ENCODE data around the gene ERVK3-1. TPM values are rescaled to one million over a fixed set of nuclear protein-coding genes. Genes with fewer than 3 reads are reported as not detected.
A peak's percentile ranks its signal among the peaks of the same experiment; 100 is the strongest.

The ERVK3-1 gene
- total and polyA plus RNA-seq, 8 donors = 25.4 to 52.5 (median 48.1) TPM

DNA sequence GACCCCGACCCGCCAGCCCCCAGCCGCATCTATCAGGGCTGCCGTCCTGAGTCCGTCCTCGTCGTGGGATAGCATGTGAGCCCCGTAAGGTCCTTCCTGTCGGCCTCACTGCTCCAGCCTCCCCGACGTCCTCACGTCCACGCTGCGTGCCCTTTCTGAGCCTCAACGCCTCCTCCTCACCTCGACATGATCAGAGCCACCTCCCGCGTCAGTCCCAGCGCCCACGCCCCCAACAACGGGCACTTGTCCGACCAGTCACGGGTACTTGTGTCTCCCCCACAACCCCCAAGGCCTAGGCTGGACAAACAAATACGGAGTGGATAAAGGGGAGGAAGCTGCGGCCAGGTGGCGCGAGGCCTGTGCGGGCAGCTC lies 56.7 kb downstream of the ERVK3-1 start:
- Histone ChIP-seq H3K4me1 (peaks cover 4 to 25% of the 10 kb centered on the region in 2 donors), H3K27me3 (peaks cover 6 to 11% of the 10 kb centered on the region in 2 donors), H3K9me3 (no peaks in the 10 kb centered on the region), H3K27ac (peak overlapping the region; percentile 93 to 94), H3K4me3 (peak overlapping the region; percentile 70 to 72), H3K36me3 (no peaks in the 10 kb centered on the region)
- intact Hi-C loops (cut with DNase I) = no loop called here
- DNase-seq (peak in 3 of 4 donors; percentile 55 to 84 (median 56)), ATAC-seq (peak; percentile 23)
- TF ChIP-seq, protein P1, sequence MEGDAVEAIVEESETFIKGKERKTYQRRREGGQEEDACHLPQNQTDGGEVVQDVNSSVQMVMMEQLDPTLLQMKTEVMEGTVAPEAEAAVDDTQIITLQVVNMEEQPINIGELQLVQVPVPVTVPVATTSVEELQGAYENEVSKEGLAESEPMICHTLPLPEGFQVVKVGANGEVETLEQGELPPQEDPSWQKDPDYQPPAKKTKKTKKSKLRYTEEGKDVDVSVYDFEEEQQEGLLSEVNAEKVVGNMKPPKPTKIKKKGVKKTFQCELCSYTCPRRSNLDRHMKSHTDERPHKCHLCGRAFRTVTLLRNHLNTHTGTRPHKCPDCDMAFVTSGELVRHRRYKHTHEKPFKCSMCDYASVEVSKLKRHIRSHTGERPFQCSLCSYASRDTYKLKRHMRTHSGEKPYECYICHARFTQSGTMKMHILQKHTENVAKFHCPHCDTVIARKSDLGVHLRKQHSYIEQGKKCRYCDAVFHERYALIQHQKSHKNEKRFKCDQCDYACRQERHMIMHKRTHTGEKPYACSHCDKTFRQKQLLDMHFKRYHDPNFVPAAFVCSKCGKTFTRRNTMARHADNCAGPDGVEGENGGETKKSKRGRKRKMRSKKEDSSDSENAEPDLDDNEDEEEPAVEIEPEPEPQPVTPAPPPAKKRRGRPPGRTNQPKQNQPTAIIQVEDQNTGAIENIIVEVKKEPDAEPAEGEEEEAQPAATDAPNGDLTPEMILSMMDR (IDR thresholded peaks at IDR 0.05) = no peak

- H3K4me1 ChIP-seq = peaks cover 4 to 19% of the 10 kb centered on the region in 2 donors
- TF ChIP-seq, protein P1 (IDR thresholded peaks at IDR 0.05) = no peak
- H3K36me3 ChIP-seq = no peaks in the 10 kb centered on the region
- DNase-seq = peak; percentile 98 to 100 (median 98)
- intact Hi-C loops (cut with DNase I) = no loop called here
- H3K27me3 ChIP-seq = peaks cover under 1 to 6% of the 10 kb centered on the region in 2 donors
- peak; percentile 95 for ATAC-seq
- no peaks in the 10 kb centered on the region for H3K9me3 ChIP-seq
- peak within 1 kb of the TSS; percentile 93 to 94 for H3K27ac ChIP-seq
- peak within 1 kb of the TSS; percentile 70 to 72 for H3K4me3 ChIP-seq
These were observed 57.3 kb downstream of the ERVK3-1 start, which contains the start of gene ZNF497 for GRCh38 chr19:58362272-58362994. TSS of gene ZNF497 (minus strand) at chr19:58362751. CDS start at chr19:58357635, 5,116 bp downstream.

DNA sequence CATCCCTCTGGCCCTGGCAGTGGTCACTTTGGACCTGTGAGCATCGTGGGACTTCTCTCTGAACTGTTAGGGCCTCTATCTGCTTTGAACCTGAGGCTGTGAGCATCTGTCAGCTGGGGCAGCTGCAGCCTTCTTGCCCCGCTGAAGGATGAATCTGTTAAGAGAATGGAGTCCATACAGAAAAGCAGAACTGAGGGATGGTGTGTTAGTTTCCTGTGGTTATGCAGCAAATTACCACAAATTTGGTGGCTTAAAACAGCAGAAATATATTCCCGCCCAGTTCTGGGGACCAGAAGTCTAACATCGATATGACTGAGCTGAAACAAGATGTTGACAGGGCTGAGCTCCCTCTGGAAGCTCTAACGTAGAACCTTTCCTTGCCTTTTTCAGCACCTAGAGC lies 59.0 kb downstream of the ERVK3-1 start:
- TF ChIP-seq, protein P1 (IDR thresholded peaks at IDR 0.05) = no peak
- H3K4me1 ChIP-seq = peaks cover 4 to 19% of the 10 kb centered on the region in 2 donors
- no peak overlapping the region for H3K4me3 ChIP-seq
- H3K27me3 ChIP-seq = no peaks in the 10 kb centered on the region
- H3K36me3 ChIP-seq = no peaks in the 10 kb centered on the region
- H3K27ac ChIP-seq = no peak overlapping the region
- ATAC-seq = no peak
- no peaks in the 10 kb centered on the region for H3K9me3 ChIP-seq
- DNase-seq = no peak
- intact Hi-C loops (cut with DNase I) = no loop called here

Small RNA genes lying within 50 kb of the gene (microRNA-seq; reads per million reads assigned to microRNA genes)
- gene MIR6806 = 0 reads per million in 2 donors

Other genes starting within 250 kb of the ERVK3-1 start
- 1 to 10 TPM; 3.3 to 4.9 TPM for gene ZNF135, start 246.1 kb upstream of the ERVK3-1 start, total RNA-seq
- gene ZNF135, start 246.1 kb upstream of the ERVK3-1 start, polyA plus RNA-seq (ENCODE audit: insufficient read length in 6 of 6) = 10 to 100 TPM; 22.3 to 32.6 (median 29.0) TPM
- 10 to 100 TPM; 32.7 to 58.1 TPM for gene ZSCAN18, start 207.1 kb upstream of the ERVK3-1 start, total RNA-seq
- 10 to 100 TPM; 78.0 to 91.1 (median 84.7) TPM for gene ZSCAN18, start 207.1 kb upstream of the ERVK3-1 start, polyA plus RNA-seq (ENCODE audit: insufficient read length in 6 of 6)
- 10 to 100 TPM in 1 of 2 donors, 1 to 10 TPM in 1; 7.9 to 11.7 TPM for gene ZNF329, start 154.6 kb upstream of the ERVK3-1 start, total RNA-seq
- 10 to 100 TPM; 19.6 to 22.9 (median 21.0) TPM for gene ZNF329, start 154.6 kb upstream of the ERVK3-1 start, polyA plus RNA-seq (ENCODE audit: insufficient read length in 6 of 6)
- 10 to 100 TPM; 19.9 to 25.9 TPM for gene ZNF274, start 122.3 kb upstream of the ERVK3-1 start, total RNA-seq
- 10 to 100 TPM; 18.7 to 23.7 (median 21.8) TPM for gene ZNF274, start 122.3 kb upstream of the ERVK3-1 start, polyA plus RNA-seq (ENCODE audit: insufficient read length in 6 of 6)
- 10 to 100 TPM; 23.8 to 25.4 TPM for gene ZNF544, start 76.5 kb upstream of the ERVK3-1 start, total RNA-seq
- 10 to 100 TPM; 32.8 to 45.7 (median 38.5) TPM for gene ZNF544, start 76.5 kb upstream of the ERVK3-1 start, polyA plus RNA-seq (ENCODE audit: insufficient read length in 6 of 6)
- 1 to 10 TPM; 5.5 TPM for gene ZNF8, start 26.4 kb upstream of the ERVK3-1 start, total RNA-seq
- 10 to 100 TPM in 3 of 6 donors, 1 to 10 TPM in 3; 9.4 to 10.6 (median 10.1) TPM for gene ZNF8, start 26.4 kb upstream of the ERVK3-1 start, polyA plus RNA-seq (ENCODE audit: insufficient read length in 6 of 6)
- gene ZSCAN22, start 21.6 kb downstream of the ERVK3-1 start, total RNA-seq = 1 to 10 TPM; 3.4 to 3.9 TPM
- gene ZSCAN22, start 21.6 kb downstream of the ERVK3-1 start, polyA plus RNA-seq (ENCODE audit: insufficient read length in 6 of 6) = 1 to 10 TPM; 3.8 to 5.0 (median 4.2) TPM
- 10 to 100 TPM in 1 of 2 donors, 1 to 10 TPM in 1; 9.8 to 10.2 TPM for gene A1BG, start 48.1 kb downstream of the ERVK3-1 start, total RNA-seq
- gene A1BG, start 48.1 kb downstream of the ERVK3-1 start, polyA plus RNA-seq (ENCODE audit: insufficient read length in 6 of 6) = 1 to 10 TPM in 4 of 6 donors, under 1 TPM in 2; 0.81 to 1.9 (median 1.5) TPM
- 1 to 10 TPM in 1 of 2 donors, under 1 TPM in 1; 0.76 to 1.2 TPM for gene ZNF497, start 57.4 kb downstream of the ERVK3-1 start, total RNA-seq
- gene ZNF497, start 57.4 kb downstream of the ERVK3-1 start, polyA plus RNA-seq (ENCODE audit: insufficient read length in 6 of 6) = 1 to 10 TPM; 3.0 to 4.4 (median 3.2) TPM
- 1 to 10 TPM; 1.7 to 2.1 TPM for gene ZNF837, start 75.7 kb downstream of the ERVK3-1 start, total RNA-seq
- 1 to 10 TPM; 1.9 to 3.7 (median 2.9) TPM for gene ZNF837, start 75.7 kb downstream of the ERVK3-1 start, polyA plus RNA-seq (ENCODE audit: insufficient read length in 6 of 6)
- 1,000 to 10,000 TPM in 1 of 2 donors, 100 to 1,000 TPM in 1; 842 to 1,045 TPM for gene RPS5, start 81.9 kb downstream of the ERVK3-1 start, total RNA-seq
- 1,000 to 10,000 TPM; 1,242 to 1,479 (median 1,313) TPM for gene RPS5, start 81.9 kb downstream of the ERVK3-1 start, polyA plus RNA-seq (ENCODE audit: insufficient read length in 6 of 6)
- gene RNF225, start 90.3 kb downstream of the ERVK3-1 start, total RNA-seq = 1 to 10 TPM; 1.9 to 3.2 TPM
- not detected for gene RNF225, start 90.3 kb downstream of the ERVK3-1 start, polyA plus RNA-seq (ENCODE audit: insufficient read length in 6 of 6)
- gene ZNF584, start 103.3 kb downstream of the ERVK3-1 start, total RNA-seq = 10 to 100 TPM in 1 of 2 donors, 1 to 10 TPM in 1; 7.4 to 12.7 TPM
- 10 to 100 TPM in 3 of 6 donors, 1 to 10 TPM in 3; 9.0 to 11.3 (median 10.0) TPM for gene ZNF584, start 103.3 kb downstream of the ERVK3-1 start, polyA plus RNA-seq (ENCODE audit: insufficient read length in 6 of 6)
- gene ZNF132, start 134.8 kb downstream of the ERVK3-1 start, total RNA-seq = 1 to 10 TPM; 6.2 to 7.1 TPM
- 10 to 100 TPM in 4 of 6 donors, 1 to 10 TPM in 2; 9.6 to 12.9 (median 10.2) TPM for gene ZNF132, start 134.8 kb downstream of the ERVK3-1 start, polyA plus RNA-seq (ENCODE audit: insufficient read length in 6 of 6)
- gene ZNF324B, start 146.2 kb downstream of the ERVK3-1 start, total RNA-seq = 1 to 10 TPM; 5.2 to 7.0 TPM
- gene ZNF324B, start 146.2 kb downstream of the ERVK3-1 start, polyA plus RNA-seq (ENCODE audit: insufficient read length in 6 of 6) = 1 to 10 TPM; 5.4 to 7.8 (median 6.7) TPM
- 1 to 10 TPM; 7.1 to 9.5 TPM for gene ZNF324, start 161.7 kb downstream of the ERVK3-1 start, total RNA-seq
- 10 to 100 TPM in 1 of 6 donors, 1 to 10 TPM in 5; 8.1 to 10.1 (median 8.6) TPM for gene ZNF324, start 161.7 kb downstream of the ERVK3-1 start, polyA plus RNA-seq (ENCODE audit: insufficient read length in 6 of 6)
- 1 to 10 TPM; 6.2 to 6.6 TPM for gene ZNF446, start 171.0 kb downstream of the ERVK3-1 start, total RNA-seq
- gene ZNF446, start 171.0 kb downstream of the ERVK3-1 start, polyA plus RNA-seq (ENCODE audit: insufficient read length in 6 of 6) = 10 to 100 TPM; 12.9 to 16.9 (median 15.0) TPM
- 10 to 100 TPM in 1 of 2 donors, 1 to 10 TPM in 1; 6.2 to 11.8 TPM for gene SLC27A5, start 206.6 kb downstream of the ERVK3-1 start, total RNA-seq
- 1 to 10 TPM; 7.1 to 9.6 (median 8.1) TPM for gene SLC27A5, start 206.6 kb downstream of the ERVK3-1 start, polyA plus RNA-seq (ENCODE audit: insufficient read length in 6 of 6)
- gene ZBTB45, start 214.4 kb downstream of the ERVK3-1 start, total RNA-seq = 10 to 100 TPM; 12.7 to 17.7 TPM
- gene ZBTB45, start 214.4 kb downstream of the ERVK3-1 start, polyA plus RNA-seq (ENCODE audit: insufficient read length in 6 of 6) = 10 to 100 TPM in 4 of 6 donors, 1 to 10 TPM in 2; 7.8 to 13.6 (median 11.3) TPM
- gene TRIM28, start 238.7 kb downstream of the ERVK3-1 start, total RNA-seq = 100 to 1,000 TPM; 231 to 261 TPM
- 100 to 1,000 TPM; 542 to 689 (median 622) TPM for gene TRIM28, start 238.7 kb downstream of the ERVK3-1 start, polyA plus RNA-seq (ENCODE audit: insufficient read length in 6 of 6)
- gene CHMP2A, start 249.7 kb downstream of the ERVK3-1 start, total RNA-seq = 100 to 1,000 TPM; 107 to 120 TPM
- 100 to 1,000 TPM in 1 of 6 donors, 10 to 100 TPM in 5; 84.1 to 106 (median 93.2) TPM for gene CHMP2A, start 249.7 kb downstream of the ERVK3-1 start, polyA plus RNA-seq (ENCODE audit: insufficient read length in 6 of 6)

Measured in left lung (tissue), 10 donors.